ENCODE measurements around the gene SLC37A4. TPM values are rescaled to one million over a fixed set of nuclear protein-coding genes. Genes with fewer than 3 reads are reported as not detected.

The SLC37A4 gene
- total and polyA plus RNA-seq, 2 of the 8 experiments (the other 6 are each of a cell fraction or from before 2014, with no cell fraction given) = 35.1 to 91.9 TPM

DNA sequence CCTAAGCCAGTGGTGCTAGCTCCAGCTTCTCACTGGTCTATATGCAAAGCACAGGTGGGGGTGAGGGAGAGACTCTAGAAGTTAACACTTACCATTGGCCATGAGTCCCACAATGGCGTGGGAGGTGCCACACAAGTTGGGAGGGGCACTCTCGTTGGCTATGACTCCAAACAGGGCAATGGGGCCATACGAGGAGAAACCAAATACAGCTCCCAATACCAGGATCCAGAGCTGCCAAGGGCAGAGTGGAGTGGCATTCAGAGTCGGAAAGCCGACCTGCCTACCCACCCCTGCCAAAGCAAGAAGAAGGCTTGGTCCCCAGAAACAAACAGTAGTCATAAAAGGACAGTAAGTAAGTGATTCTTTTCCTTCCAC lies 5.6 kb downstream of the SLC37A4 start (continued):
- TF ChIP-seq CTBP2 (IDR thresholded peaks at IDR 0.05; ENCODE audit: borderline replicate concordance, insufficient read depth, insufficient read length, low read length) = no peak
